GM19240 (cell line): Measurements from ENCODE around the gene KCNQ1.

Experiments used
- DNase-seq: peaks from one replicate; pipeline ENCODE4 v3.0.0; 2011; ENCODE audit warnings: low spot score; ENCODE audit not compliant: insufficient read length

The KCNQ1 gene

DNA sequence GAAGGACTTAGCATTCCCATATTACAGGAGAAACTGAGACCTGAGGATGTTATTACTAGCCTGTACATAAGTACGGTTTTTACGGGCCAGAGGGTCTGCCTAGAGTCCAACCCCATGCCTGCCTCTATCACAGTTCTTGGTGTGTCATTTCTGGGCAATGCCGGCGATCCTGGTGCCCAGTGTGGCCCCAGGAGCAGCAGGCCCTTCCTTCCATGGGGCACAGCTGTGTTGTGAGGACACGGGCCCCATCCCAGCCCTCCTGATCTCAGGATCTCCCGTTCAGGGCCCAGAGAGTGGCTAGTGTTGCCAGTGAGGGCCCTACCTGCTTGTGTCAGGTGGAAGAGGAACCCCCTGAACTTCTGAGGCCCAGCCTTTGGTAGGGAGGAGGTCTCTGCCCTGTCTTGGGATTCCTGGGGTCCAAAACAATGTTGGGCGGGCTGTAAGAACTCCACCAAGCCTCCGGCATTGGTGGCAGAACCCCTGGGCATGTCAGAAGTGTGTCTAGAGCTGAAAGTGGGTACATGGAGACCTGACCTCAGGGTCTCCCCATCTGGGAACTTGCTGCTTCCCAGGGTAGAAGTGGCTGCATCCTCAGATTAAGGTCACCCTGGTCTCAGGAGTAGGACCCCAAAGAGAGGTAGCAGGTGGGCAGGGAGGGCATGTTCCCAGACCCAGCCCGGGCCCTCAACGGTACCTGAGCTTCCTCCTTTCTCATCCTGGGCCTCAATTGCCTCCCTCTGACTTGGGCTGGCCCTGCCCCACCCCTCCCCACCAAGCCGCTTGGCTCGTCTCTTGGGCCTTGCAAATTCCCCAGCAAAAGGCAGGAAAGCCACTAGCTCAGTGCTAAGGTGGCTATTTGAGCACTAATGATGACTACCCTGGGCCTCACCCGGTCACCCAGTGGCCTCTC, 329.6 kb downstream of the KCNQ1 start:
- DNase-seq: no peak

- no peak for DNase-seq
Measured at GRCh38 chr11:2775083-2775625, 330.3 kb downstream of the KCNQ1 start.

GRCh38 chr11:2775626-2776350, 331.0 kb downstream of the KCNQ1 start:
- DNase-seq: no peak

DNA sequence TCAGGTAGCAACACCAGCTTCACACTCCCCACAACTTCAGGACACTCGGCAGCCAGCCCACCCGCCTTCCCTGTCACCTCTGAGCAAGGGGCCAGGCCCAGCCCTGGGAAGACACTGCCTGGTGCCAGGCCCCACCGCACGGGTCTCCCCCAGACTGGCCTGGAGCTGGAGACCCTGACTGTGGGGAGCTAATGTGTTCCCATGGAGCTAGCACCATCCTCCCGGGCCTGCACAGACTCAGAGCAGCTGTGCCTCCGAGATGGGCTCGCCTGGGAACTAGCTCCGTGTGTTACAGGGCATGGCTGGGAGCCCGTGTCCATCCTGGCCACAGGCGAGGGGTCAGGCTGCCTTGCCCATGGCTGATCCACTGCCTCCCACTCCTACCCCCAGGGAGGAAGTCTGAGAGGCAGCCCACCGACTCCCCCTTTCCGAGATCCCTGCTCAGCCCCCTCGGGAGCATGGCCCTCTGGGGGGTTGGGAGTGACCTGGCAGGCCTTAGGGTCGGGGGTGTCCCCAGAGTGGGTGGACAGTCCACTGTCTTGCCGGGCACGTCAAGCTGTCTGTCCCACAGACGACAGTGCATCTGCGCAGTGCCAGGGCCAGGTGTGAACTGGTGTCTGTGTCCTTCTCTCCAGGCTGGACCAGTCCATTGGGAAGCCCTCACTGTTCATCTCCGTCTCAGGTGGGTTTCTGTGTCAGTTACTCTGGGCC, 331.7 kb downstream of the KCNQ1 start:
- no peak for DNase-seq

DNA sequence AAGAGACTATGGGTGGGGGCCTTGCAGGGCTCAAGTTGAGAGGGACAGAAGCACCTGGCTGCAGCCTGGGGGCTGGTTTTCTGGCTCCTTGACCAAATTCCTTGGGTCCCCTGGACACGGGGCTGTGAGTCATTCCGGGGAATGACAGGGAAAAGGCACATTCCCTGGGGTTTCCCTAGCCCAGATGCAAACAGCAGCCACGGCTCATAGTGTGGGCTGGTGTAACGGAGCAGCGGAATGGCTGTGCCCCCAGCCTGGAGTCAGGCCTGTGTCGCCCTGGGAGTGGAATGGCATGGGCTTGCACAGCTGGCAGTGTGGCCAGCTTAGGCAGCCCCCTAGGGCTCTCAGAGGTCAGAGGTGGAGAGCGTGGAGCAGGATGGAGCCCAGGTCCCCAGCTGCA, 332.6 kb downstream of the KCNQ1 start:
- DNase-seq: no peak

DNA sequence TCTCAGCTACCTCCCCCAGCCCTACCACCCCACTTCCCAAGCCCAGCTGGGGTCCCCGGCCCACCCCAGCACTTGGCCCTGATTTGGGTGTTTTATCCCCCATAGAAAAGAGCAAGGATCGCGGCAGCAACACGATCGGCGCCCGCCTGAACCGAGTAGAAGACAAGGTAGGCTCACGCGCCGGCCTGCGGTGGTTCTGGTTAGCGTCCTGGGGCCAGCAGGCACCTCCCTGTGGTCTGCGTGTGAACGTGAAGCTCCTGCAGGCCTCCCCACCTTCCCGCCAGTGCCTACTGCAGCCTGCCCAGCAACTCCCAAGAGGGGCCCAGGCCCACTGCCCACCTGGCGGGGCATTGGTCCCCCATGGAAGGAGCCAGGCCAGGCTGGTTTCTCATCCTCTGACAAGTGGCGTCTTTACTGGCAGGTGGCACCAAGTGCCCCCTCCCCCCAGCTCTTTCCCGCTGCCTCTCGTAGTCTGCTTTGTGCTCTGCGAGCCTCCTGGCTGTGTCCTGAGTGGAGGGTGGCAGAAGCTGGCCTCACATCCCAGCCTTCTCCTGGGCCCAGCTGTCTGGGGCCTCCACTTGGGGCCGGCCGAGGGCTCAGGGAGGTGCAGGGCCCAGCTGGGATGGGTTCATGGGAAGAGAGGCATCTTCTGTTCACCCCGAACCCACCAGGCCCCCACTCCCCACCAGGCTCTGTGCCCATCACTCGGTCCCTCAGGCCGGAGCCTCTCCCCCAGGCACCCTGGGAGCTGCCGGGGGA, 333.2 kb downstream of the KCNQ1 start:
- no peak for DNase-seq

DNA sequence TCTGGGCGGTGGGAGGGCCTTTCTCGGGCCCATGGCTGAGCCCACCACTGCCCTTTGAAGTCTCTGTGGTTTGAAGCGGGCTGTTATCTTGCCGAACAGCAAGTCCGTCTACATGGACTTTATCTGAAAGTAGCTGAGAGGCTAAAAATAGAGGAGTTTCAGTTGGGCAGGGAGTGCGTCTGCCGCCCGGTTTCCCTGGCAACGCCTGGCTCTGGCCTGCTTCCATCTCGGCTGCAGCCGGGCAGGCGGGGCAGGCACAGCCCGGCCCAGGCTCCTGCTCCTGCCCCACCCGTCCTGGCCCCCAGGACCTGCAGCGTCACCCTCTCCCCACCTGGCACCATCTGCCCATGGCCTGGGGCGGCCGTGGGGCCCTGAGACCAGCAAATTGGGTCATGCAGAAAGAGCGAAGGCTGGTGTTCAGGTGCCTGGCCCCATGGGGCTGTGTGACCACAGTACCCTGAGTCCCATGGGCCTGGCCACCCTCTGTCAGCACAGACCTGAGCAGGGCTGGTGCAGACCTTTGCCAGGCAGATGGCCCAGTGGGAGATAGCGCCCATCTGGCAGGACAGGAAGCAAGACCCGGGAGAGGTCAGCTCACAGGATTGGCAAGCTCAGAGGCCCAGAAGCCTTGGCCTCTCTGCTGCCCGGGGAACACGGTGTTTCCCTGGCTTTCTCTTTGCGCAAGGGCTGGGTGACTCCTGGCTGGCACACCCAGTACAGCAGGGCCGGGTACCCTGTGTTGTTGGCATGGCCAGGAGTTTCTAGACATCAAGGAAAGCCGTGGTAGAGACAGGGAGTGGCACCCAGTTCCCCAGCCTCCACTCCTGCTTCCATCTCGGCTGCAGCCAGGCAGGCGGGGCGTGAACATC, 334.1 kb downstream of the KCNQ1 start:
- DNase-seq: no peak

DNA sequence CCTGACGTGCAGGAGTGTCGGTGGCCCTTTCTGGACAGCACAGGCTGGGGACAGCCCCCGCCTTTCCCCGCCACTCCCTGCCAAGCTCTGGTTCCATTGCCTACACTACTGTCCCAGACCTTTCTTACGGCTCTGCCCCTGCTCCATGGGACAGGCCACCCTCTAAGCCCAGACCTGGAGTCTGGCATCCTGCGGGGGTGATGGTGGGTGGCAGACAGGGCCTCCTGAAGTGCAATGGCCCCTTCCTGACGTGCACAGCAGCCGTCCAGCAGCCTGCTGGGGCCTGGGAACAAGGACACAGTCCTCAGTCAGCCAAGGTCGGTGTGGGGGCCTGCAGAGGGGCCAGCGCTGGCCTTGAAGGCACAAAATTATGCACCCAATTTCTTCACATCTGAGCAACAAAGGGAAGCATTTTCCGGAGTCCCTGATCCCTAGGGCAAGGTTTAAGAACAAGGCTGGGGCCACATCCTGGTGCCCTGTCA, 334.7 kb downstream of the KCNQ1 start:
- no peak for DNase-seq

DNA sequence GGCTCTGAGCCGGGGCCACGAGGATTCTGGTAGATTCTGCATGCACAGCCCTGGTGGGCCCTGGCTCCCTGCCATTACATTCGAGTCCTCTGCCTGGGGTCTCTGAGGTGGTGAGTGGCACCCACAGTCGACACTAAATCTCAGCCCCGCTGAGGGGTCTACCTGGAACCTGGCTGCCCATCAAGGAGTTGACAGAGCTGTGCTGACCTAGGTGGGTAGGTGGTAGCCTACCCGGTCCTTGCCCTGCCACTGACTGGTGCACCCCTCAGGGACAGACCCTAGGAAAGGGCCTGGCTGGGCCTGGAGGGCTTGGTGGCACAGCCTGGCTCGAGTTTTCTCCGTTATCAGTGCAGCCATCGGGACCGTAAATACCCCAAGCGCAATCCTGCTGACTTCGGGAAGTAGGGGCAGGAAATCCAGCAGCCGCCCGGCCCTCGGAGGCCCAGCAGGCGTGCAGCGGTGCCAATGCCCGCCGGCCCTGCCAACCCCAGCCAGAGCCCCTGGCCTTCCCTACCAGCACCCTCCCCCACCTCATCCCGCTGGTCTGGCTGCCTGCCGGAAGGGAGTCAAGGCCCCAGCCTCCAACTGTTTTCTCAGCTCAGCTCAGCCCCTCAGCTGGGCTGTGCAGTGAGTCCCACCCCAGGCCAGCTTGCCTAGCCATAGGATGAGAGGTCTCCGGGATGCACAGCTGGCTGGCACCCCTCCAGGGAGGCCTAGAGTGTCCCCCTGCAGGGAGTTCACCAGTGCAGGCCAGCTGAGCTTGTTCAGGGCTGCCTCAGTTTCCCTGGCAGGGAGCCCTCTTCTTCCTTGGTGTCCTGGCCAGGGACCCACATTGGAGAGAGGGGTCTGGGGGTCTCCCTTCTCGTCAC, 335.4 kb downstream of the KCNQ1 start:
- DNase-seq: no peak

- no peak for DNase-seq
Measured at GRCh38 chr11:2780850-2781407, 336.1 kb downstream of the KCNQ1 start.

GRCh38 chr11:2781408-2782274, 336.8 kb downstream of the KCNQ1 start:
- no peak for DNase-seq

- no peak for DNase-seq
Measured at GRCh38 chr11:2782769-2783168, 338.0 kb downstream of the KCNQ1 start.

- DNase-seq: no peak
Measured at GRCh38 chr11:2783536-2784082, 338.8 kb downstream of the KCNQ1 start.

GRCh38 chr11:2787816-2788167, 343.0 kb downstream of the KCNQ1 start:
- DNase-seq: no peak

DNA sequence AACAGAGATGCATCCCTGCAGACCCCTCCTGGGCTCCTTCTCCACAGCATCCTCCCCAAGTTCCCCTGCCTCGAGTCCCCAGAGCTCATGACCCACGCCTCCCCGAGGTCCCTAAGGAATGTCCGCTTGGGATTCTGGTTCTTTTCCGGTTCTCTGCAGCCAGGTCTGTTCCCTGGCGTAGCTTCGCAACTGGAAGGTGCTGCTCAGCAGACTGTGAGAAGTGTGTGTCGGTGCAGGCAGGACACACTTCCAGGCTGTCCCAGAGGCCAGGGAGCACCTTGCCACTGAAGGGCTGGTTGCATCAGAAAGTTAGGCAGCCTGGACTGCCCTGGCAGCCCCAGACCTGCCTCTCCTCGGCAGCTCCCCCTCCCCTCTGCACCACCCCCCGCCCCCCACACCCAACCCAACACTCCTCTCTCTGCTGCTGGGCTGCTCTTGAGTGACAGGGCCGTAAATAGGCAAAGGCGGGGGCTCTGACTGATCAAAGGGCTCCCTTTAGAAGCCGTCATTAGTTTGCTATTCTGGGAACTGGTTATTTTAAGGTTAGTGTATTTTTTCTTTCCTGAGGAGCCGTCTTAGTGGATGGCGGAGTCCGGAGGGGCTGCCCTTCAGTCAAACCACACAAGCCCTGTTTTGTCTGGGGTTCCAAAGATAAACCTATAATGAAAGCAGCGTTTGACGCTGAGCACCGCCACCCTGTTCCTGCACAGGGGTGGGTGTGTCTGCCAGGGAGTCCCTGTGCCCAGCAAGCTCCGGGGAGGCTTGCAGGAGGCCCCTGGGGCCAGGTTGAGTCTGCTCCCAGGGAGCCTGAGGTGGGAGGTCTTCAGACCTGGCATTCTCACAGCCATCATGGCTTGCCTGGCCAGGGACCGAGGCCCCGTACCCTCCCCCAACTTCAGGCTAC, 343.6 kb downstream of the KCNQ1 start:
- no peak for DNase-seq

- no peak for DNase-seq
Measured at GRCh38 chr11:2789331-2789730, 344.5 kb downstream of the KCNQ1 start.
